ENCODE results near the gene CUEDC1. TPM values are rescaled to one million over a fixed set of nuclear protein-coding genes. Genes with fewer than 3 reads are reported as not detected.
"Not testable (repeated sequence)": the region's sequence is repeated elsewhere in the genome, so short reads cannot be mapped to it uniquely, and the experiment has no call there.

Gene CUEDC1
- total RNA-seq, 1 donor from 2014 or later = 49.7 TPM

GRCh38 chr17:57985675-57985974, 30.4 kb upstream of the CUEDC1 start:
- peak; percentile 42 for DNase-seq (ENCODE audit: low read depth)

- DNase-seq (ENCODE audit: low read depth) = no peak
Measured at GRCh38 chr17:57984936-57985674, 29.9 kb upstream of the CUEDC1 start.

GRCh38 chr17:57984261-57984890, 29.2 kb upstream of the CUEDC1 start:
- peak; percentile 42 for DNase-seq (ENCODE audit: low read depth)

- DNase-seq (ENCODE audit: low read depth) = no peak
Measured at GRCh38 chr17:57983446-57983845, 28.2 kb upstream of the CUEDC1 start.

- no peak for DNase-seq (ENCODE audit: low read depth)
Measured at GRCh38 chr17:57982452-57983170, 27.4 kb upstream of the CUEDC1 start.

- DNase-seq (ENCODE audit: low read depth) = no peak
Measured at GRCh38 chr17:57980522-57980921, 25.3 kb upstream of the CUEDC1 start.

- DNase-seq (ENCODE audit: low read depth) = no peak
Measured at GRCh38 chr17:57979076-57979475, 23.9 kb upstream of the CUEDC1 start.

- DNase-seq (ENCODE audit: low read depth) = no peak
Measured at GRCh38 chr17:57976594-57976993, 21.4 kb upstream of the CUEDC1 start.

GRCh38 chr17:57975044-57975443, 19.8 kb upstream of the CUEDC1 start:
- DNase-seq (ENCODE audit: low read depth) = no peak

GRCh38 chr17:57974053-57974824, 19.0 kb upstream of the CUEDC1 start:
- not testable (repeated sequence) for DNase-seq (ENCODE audit: low read depth)

- DNase-seq (ENCODE audit: low read depth) = no peak
Measured at GRCh38 chr17:57972151-57972550, 16.9 kb upstream of the CUEDC1 start.

- DNase-seq (ENCODE audit: low read depth) = no peak
Measured at GRCh38 chr17:57971572-57971971, 16.4 kb upstream of the CUEDC1 start.

GRCh38 chr17:57970710-57971109, 15.5 kb upstream of the CUEDC1 start:
- no peak for DNase-seq (ENCODE audit: low read depth)

GRCh38 chr17:57968456-57968855, 13.2 kb upstream of the CUEDC1 start:
- no peak for DNase-seq (ENCODE audit: low read depth)

GRCh38 chr17:57966875-57967274, 11.7 kb upstream of the CUEDC1 start:
- DNase-seq (ENCODE audit: low read depth) = no peak

- no peak for DNase-seq (ENCODE audit: low read depth)
Measured at GRCh38 chr17:57966246-57966645, 11.0 kb upstream of the CUEDC1 start.

- no peak for DNase-seq (ENCODE audit: low read depth)
Measured at GRCh38 chr17:57965521-57966160, 10.4 kb upstream of the CUEDC1 start.

GRCh38 chr17:57963149-57963511, 7.9 kb upstream of the CUEDC1 start:
- no peak for DNase-seq (ENCODE audit: low read depth)

- no peak for DNase-seq (ENCODE audit: low read depth)
Measured at GRCh38 chr17:57962279-57963148, 7.3 kb upstream of the CUEDC1 start.

- no peak for DNase-seq (ENCODE audit: low read depth)
Measured at GRCh38 chr17:57959929-57960328, 4.7 kb upstream of the CUEDC1 start.

All from myocyte (in vitro differentiated cells).